ENCODE data around the gene DCAF5.

Gene DCAF5

GRCh38 chr14:69081271-69081670, 71.6 kb downstream of the DCAF5 start:
- peaks cover 5 to 63% of the 10 kb centered on the region in 2 donors for H3K36me3 ChIP-seq (replicated peaks in 1 of 2; ENCODE audit: control insufficient read depth in 2 of 2, insufficient read depth in 2 of 2, low read length in 2 of 2)
- no peak overlapping the region for H2BK120ac ChIP-seq (ENCODE audit: low read depth, low read length)

DNA sequence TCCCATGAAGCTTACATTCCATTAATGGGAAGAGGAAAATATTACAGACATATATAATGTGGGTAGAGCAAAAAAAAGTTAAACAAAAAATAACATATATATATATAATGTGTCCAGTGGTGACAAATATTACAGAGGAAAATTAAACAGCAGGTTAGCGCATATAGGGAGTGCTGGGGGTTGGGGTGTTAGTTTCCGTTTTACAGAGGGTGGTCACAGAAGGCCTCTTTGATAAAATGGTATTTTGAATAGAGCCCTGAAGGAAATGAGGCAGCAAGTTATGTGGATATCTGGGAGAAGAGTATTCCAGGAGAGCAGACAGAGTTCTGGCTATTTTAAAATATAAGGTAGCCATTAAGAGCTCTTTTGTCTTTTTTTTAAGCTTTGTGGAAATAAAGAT, 73.2 kb downstream of the DCAF5 start:
- Histone ChIP-seq H3K23ac (ENCODE audit: low read depth, low read length, poor library complexity) (no peak overlapping the region), H3K4ac (ENCODE audit: low read length) (no peak overlapping the region), H3K18ac (ENCODE audit: low read length) (no peak overlapping the region), H2BK120ac (ENCODE audit: low read depth, low read length) (no peak overlapping the region), H2AK5ac (ENCODE audit: low read depth, low read length) (no peak overlapping the region), H3K4me2 (ENCODE audit: insufficient read depth, low read length, poor library complexity, severe bottlenecking) (no peak overlapping the region), H3K4me3 (ENCODE audit: low read length in 2 of 2) (no peak overlapping the region), H3K79me1 (ENCODE audit: low read depth, low read length) (peaks cover 2% of the 10 kb centered on the region), H2BK12ac (ENCODE audit: low read length) (no peak overlapping the region), H4K8ac (ENCODE audit: low read depth, low read length) (no peak overlapping the region), H3K36me3 (replicated peaks in 1 of 2; ENCODE audit: control insufficient read depth in 2 of 2, insufficient read depth in 2 of 2, low read length in 2 of 2) (peaks cover 5 to 57% of the 10 kb centered on the region in 2 donors), H3K27me3 (ENCODE audit: control insufficient read depth in 3 of 3, insufficient read depth in 3 of 3, low read depth in 1 of 3, low read length in 3 of 3) (no peaks in the 10 kb centered on the region), H2BK5ac (ENCODE audit: low read length) (no peak overlapping the region), H4K91ac (ENCODE audit: low read depth, low read length, poor library complexity) (no peak overlapping the region), H3K9me3 (replicated peaks in 1 of 2; ENCODE audit: control insufficient read depth in 2 of 2, insufficient read depth in 1 of 2, low read depth in 1 of 2, low read length in 2 of 2) (no peaks in the 10 kb centered on the region), H2BK15ac (ENCODE audit: low read length) (no peak overlapping the region), H3K4me1 (ENCODE audit: control insufficient read depth in 2 of 2, insufficient read depth in 1 of 2, low read depth in 1 of 2, low read length in 2 of 2) (peaks cover 2 to 7% of the 10 kb centered on the region in 2 donors), H3K14ac (ENCODE audit: low read length) (no peak overlapping the region), H2AFZ (ENCODE audit: low read length) (no peak overlapping the region), H3K9ac (ENCODE audit: low read depth, low read length, poor library complexity) (no peak overlapping the region), H3K27ac (replicated peaks; ENCODE audit: low read length) (no peak overlapping the region)
- DNase-seq (ENCODE audit: low spot score), result no peak
- no CpG with 5 or more reads among the region's 2 CpGs for WGBS, 2 donors (ENCODE audit: extremely low coverage in 2 of 2, insufficient read length in 2 of 2, insufficient replicate concordance in 1 of 2)

More at GRCh38 chr14:69081271-69081670, 71.6 kb downstream of the DCAF5 start:
- H3K9ac ChIP-seq (ENCODE audit: low read depth, low read length, poor library complexity), result no peak overlapping the region
- H3K27ac ChIP-seq (replicated peaks; ENCODE audit: low read length), result no peak overlapping the region
- peaks cover 2% of the 10 kb centered on the region for H3K79me1 ChIP-seq (ENCODE audit: low read depth, low read length)
- no peak overlapping the region for H2AK5ac ChIP-seq (ENCODE audit: low read depth, low read length)
- H3K27me3 ChIP-seq (ENCODE audit: control insufficient read depth in 3 of 3, insufficient read depth in 3 of 3, low read depth in 1 of 3, low read length in 3 of 3), result no peaks in the 10 kb centered on the region
- no peak overlapping the region for H3K4ac ChIP-seq (ENCODE audit: low read length)
- no peak overlapping the region for H3K14ac ChIP-seq (ENCODE audit: low read length)
- no peak overlapping the region for H4K8ac ChIP-seq (ENCODE audit: low read depth, low read length)
- no peak overlapping the region for H2BK12ac ChIP-seq (ENCODE audit: low read length)
- no peak for DNase-seq (ENCODE audit: low spot score)
- H3K18ac ChIP-seq (ENCODE audit: low read length), result no peak overlapping the region
- peaks cover 2 to 8% of the 10 kb centered on the region in 2 donors for H3K4me1 ChIP-seq (ENCODE audit: control insufficient read depth in 2 of 2, insufficient read depth in 1 of 2, low read depth in 1 of 2, low read length in 2 of 2)
- no peaks in the 10 kb centered on the region for H3K9me3 ChIP-seq (replicated peaks in 1 of 2; ENCODE audit: control insufficient read depth in 2 of 2, insufficient read depth in 1 of 2, low read depth in 1 of 2, low read length in 2 of 2)
- no peak overlapping the region for H2BK15ac ChIP-seq (ENCODE audit: low read length)
- H3K4me3 ChIP-seq (ENCODE audit: low read length in 2 of 2), result no peak overlapping the region
- no peak overlapping the region for H3K4me2 ChIP-seq (ENCODE audit: insufficient read depth, low read length, poor library complexity, severe bottlenecking)
- H3K23ac ChIP-seq (ENCODE audit: low read depth, low read length, poor library complexity), result no peak overlapping the region
- no peak overlapping the region for H2BK5ac ChIP-seq (ENCODE audit: low read length)
- no CpG with 5 or more reads among the region's 2 CpGs for WGBS, 2 donors (ENCODE audit: extremely low coverage in 2 of 2, insufficient read length in 2 of 2, insufficient replicate concordance in 1 of 2)
- no peak overlapping the region for H2AFZ ChIP-seq (ENCODE audit: low read length)
- no peak overlapping the region for H4K91ac ChIP-seq (ENCODE audit: low read depth, low read length, poor library complexity)

DNA sequence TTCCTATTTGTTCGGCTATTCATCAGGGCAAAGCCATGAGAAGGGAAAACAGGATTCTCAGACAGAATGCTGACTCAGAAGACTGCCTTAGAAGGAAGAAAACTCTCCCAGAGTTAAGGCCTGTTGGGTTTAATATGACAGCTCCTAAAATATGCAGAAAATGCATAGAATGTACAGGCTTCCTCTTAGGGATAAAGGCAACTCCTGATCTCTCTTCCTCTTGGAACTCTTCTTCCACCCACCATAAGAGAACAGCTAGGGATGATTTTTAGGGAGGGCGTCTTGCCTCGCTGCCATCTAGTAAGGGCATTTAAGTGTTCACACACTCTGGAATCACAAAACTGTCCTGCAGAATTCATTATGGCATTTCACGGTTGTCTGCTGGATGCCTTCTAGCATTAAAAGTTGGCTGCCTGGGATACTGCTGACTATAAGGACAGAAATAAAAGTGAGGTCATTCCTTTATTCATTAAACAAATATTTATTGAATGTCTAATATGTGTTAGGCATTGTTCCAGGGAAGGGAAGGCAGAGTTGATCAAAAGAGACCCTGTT, 73.7 kb downstream of the DCAF5 start:
- no peaks in the 10 kb centered on the region for H3K27me3 ChIP-seq (ENCODE audit: control insufficient read depth in 3 of 3, insufficient read depth in 3 of 3, low read depth in 1 of 3, low read length in 3 of 3)
- no peak overlapping the region for H4K8ac ChIP-seq (ENCODE audit: low read depth, low read length)
- no peak overlapping the region for H2BK15ac ChIP-seq (ENCODE audit: low read length)
- no peak overlapping the region for H3K4me3 ChIP-seq (ENCODE audit: low read length in 2 of 2)
- no peak overlapping the region for H3K4me2 ChIP-seq (ENCODE audit: insufficient read depth, low read length, poor library complexity, severe bottlenecking)
- WGBS, 2 donors (ENCODE audit: extremely low coverage in 2 of 2, insufficient read length in 2 of 2, insufficient replicate concordance in 1 of 2), result no CpG with 5 or more reads among the region's 4 CpGs
- no peak overlapping the region for H3K9ac ChIP-seq (ENCODE audit: low read depth, low read length, poor library complexity)
- H4K91ac ChIP-seq (ENCODE audit: low read depth, low read length, poor library complexity), result no peak overlapping the region
- peaks cover 2% of the 10 kb centered on the region for H3K79me1 ChIP-seq (ENCODE audit: low read depth, low read length)
- H2BK120ac ChIP-seq (ENCODE audit: low read depth, low read length), result no peak overlapping the region
- peaks cover 2 to 5% of the 10 kb centered on the region in 2 donors for H3K4me1 ChIP-seq (ENCODE audit: control insufficient read depth in 2 of 2, insufficient read depth in 1 of 2, low read depth in 1 of 2, low read length in 2 of 2)
- no peak overlapping the region for H3K4ac ChIP-seq (ENCODE audit: low read length)
- no peak overlapping the region for H3K27ac ChIP-seq (replicated peaks; ENCODE audit: low read length)
- no peak overlapping the region for H2BK12ac ChIP-seq (ENCODE audit: low read length)
- H3K14ac ChIP-seq (ENCODE audit: low read length), result no peak overlapping the region
- no peak overlapping the region for H2BK5ac ChIP-seq (ENCODE audit: low read length)
- DNase-seq (ENCODE audit: low spot score), result no peak
- H3K9me3 ChIP-seq (replicated peaks in 1 of 2; ENCODE audit: control insufficient read depth in 2 of 2, insufficient read depth in 1 of 2, low read depth in 1 of 2, low read length in 2 of 2), result no peaks in the 10 kb centered on the region
- no peak overlapping the region for H2AFZ ChIP-seq (ENCODE audit: low read length)
- no peak overlapping the region for H2AK5ac ChIP-seq (ENCODE audit: low read depth, low read length)
- H3K18ac ChIP-seq (ENCODE audit: low read length), result no peak overlapping the region
- no peak overlapping the region for H3K23ac ChIP-seq (ENCODE audit: low read depth, low read length, poor library complexity)
- H3K36me3 ChIP-seq (replicated peaks in 1 of 2; ENCODE audit: control insufficient read depth in 2 of 2, insufficient read depth in 2 of 2, low read length in 2 of 2), result peaks cover 4 to 57% of the 10 kb centered on the region in 2 donors

DNA sequence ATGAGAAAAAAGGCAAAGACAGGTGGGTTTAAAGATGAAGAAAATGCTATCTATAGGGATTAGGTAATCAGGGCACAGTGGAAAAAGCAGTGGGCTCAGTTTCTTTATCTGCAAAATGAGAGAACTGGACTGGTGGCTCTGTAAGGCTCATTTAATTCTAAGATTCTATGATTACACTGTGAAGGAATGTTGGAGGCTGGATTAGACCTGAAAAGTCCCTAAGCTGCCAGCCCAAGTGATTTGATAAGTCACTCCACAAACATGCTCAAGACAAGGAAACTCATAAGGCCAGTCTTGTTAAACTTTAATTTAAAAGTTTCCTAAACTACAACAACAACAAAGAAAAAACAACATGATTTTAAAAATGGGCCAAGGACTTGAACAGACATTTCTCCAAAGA, 75.1 kb downstream of the DCAF5 start:
- Histone ChIP-seq H3K27me3 (ENCODE audit: control insufficient read depth in 3 of 3, insufficient read depth in 3 of 3, low read depth in 1 of 3, low read length in 3 of 3) (no peaks in the 10 kb centered on the region), H3K14ac (ENCODE audit: low read length) (no peak overlapping the region), H2BK120ac (ENCODE audit: low read depth, low read length) (no peak overlapping the region), H3K4me2 (ENCODE audit: insufficient read depth, low read length, poor library complexity, severe bottlenecking) (no peak overlapping the region), H2BK15ac (ENCODE audit: low read length) (no peak overlapping the region), H2AK5ac (ENCODE audit: low read depth, low read length) (no peak overlapping the region), H3K4me1 (ENCODE audit: control insufficient read depth in 2 of 2, insufficient read depth in 1 of 2, low read depth in 1 of 2, low read length in 2 of 2) (peaks cover 4 to 5% of the 10 kb centered on the region in 2 donors), H3K18ac (ENCODE audit: low read length) (no peak overlapping the region), H3K23ac (ENCODE audit: low read depth, low read length, poor library complexity) (no peak overlapping the region), H3K27ac (replicated peaks; ENCODE audit: low read length) (no peak overlapping the region), H3K4me3 (ENCODE audit: low read length in 2 of 2) (no peak overlapping the region), H2AFZ (ENCODE audit: low read length) (no peak overlapping the region), H2BK12ac (ENCODE audit: low read length) (no peak overlapping the region), H3K9me3 (replicated peaks in 1 of 2; ENCODE audit: control insufficient read depth in 2 of 2, insufficient read depth in 1 of 2, low read depth in 1 of 2, low read length in 2 of 2) (no peaks in the 10 kb centered on the region), H2BK5ac (ENCODE audit: low read length) (no peak overlapping the region), H4K8ac (ENCODE audit: low read depth, low read length) (no peak overlapping the region), H3K36me3 (replicated peaks in 1 of 2; ENCODE audit: control insufficient read depth in 2 of 2, insufficient read depth in 2 of 2, low read length in 2 of 2) (peaks cover 0 to 57% of the 10 kb centered on the region in 2 donors), H3K79me1 (ENCODE audit: low read depth, low read length) (peaks cover 2% of the 10 kb centered on the region), H3K9ac (ENCODE audit: low read depth, low read length, poor library complexity) (no peak overlapping the region), H4K91ac (ENCODE audit: low read depth, low read length, poor library complexity) (no peak overlapping the region), H3K4ac (ENCODE audit: low read length) (no peak overlapping the region)
- DNase-seq (ENCODE audit: low spot score), result no peak

Measured in neuronal stem cell (in vitro differentiated cells).